HG02798 (cell line): Measurements from ENCODE around the gene ZNF814.
"Not testable (repeated sequence)": the region's sequence is repeated elsewhere in the genome, so short reads cannot be mapped to it uniquely, and the experiment has no call there.

Experiments used
- ATAC-seq: cut with Tn5 transposase; IDR thresholded peaks from one replicate; pipeline ENCODE4 v1.9.1; 2021; ENCODE audit warnings: mild to moderate bottlenecking; ENCODE audit not compliant: unreplicated experiment, poor library complexity

The ZNF814 gene

GRCh38 chr19:57888560-57889231 is at the start of gene ZNF814:
Gene ZNF814, minus strand, starts transcription at chr19:57889037. Its CDS starts 235 bp downstream, at chr19:57888802.
- ATAC-seq, result peak; percentile 70

GRCh38 chr19:57935731-57936130 is 46.9 kb upstream of the ZNF814 start:
- ATAC-seq, result no peak

GRCh38 chr19:57934820-57935665 is 46.2 kb upstream of the ZNF814 start, which contains the start of gene ZNF418:
Gene ZNF418, minus strand, starts transcription at chr19:57935402. Its CDS starts 1,580 bp downstream, at chr19:57933822.
- ATAC-seq, result peak; percentile 48

GRCh38 chr19:57927587-57927986 is 38.8 kb upstream of the ZNF814 start:
- ATAC-seq, result no peak

GRCh38 chr19:57916168-57916995 is 27.5 kb upstream of the ZNF814 start, which contains the start of gene ZNF417:
Gene ZNF417, minus strand, starts transcription at chr19:57916592. Its CDS starts 181 bp downstream, at chr19:57916411.
- ATAC-seq, result peak; percentile 99

GRCh38 chr19:57914531-57914930 is 25.7 kb upstream of the ZNF814 start:
- ATAC-seq, result no peak

- no peak for ATAC-seq
These were observed 18.6 kb upstream of the ZNF814 start for GRCh38 chr19:57907394-57907793.

- ATAC-seq, result no peak
These were observed 16.4 kb upstream of the ZNF814 start for GRCh38 chr19:57905258-57905657.

GRCh38 chr19:57903618-57904184 is 14.9 kb upstream of the ZNF814 start:
- ATAC-seq, result no peak

GRCh38 chr19:57900311-57900710 is 11.5 kb upstream of the ZNF814 start:
- ATAC-seq, result no peak

- not testable (repeated sequence) for ATAC-seq
These were observed 1.9 kb upstream of the ZNF814 start for GRCh38 chr19:57890706-57891105.

GRCh38 chr19:57888107-57888559 is 704 bp downstream of the ZNF814 start:
- ATAC-seq, result no peak

- ATAC-seq, result no peak
These were observed 1.5 kb downstream of the ZNF814 start for GRCh38 chr19:57887195-57887941.

GRCh38 chr19:57886046-57886445 is 2.8 kb downstream of the ZNF814 start:
- ATAC-seq, result no peak

- ATAC-seq, result not testable (repeated sequence)
These were observed 14.7 kb downstream of the ZNF814 start for GRCh38 chr19:57873883-57874799.

GRCh38 chr19:57872450-57872849 is 16.4 kb downstream of the ZNF814 start:
- ATAC-seq, result no peak

- ATAC-seq, result no peak
These were observed 18.6 kb downstream of the ZNF814 start for GRCh38 chr19:57870225-57870624.

- not testable (repeated sequence) for ATAC-seq
These were observed 19.2 kb downstream of the ZNF814 start for GRCh38 chr19:57869655-57870054.
